SK-N-MC (cell line): ENCODE results near the gene AFMID.

ENCODE experiments used
- DNase-seq: peaks from one replicate; pipeline ENCODE4 v3.0.0-alpha.2; 2011; ENCODE audit warnings: low read depth, low spot score
- H3K27ac ChIP-seq: fragments of 200-600 bp; sonication (generic); 2 replicates; pipeline ENCODE4 v1.5.1; 2016; ENCODE audit warnings: mixed run types
- H3K36me3 ChIP-seq: fragments of 200-600 bp; sonication (generic); 2 replicates; pipeline ENCODE4 v1.6.1; 2017; ENCODE audit warnings: antibody characterized with exemption, low read length, mixed read lengths; ENCODE audit not compliant: insufficient read depth
- H3K4me3 ChIP-seq: fragments of 200-600 bp; sonication (generic); 2 replicates; pipeline ENCODE4 v1.5.1; 2016
- H3K9ac ChIP-seq: fragments of 200-600 bp; sonication (generic); 2 replicates; pipeline ENCODE4 v1.8.0; 2017; ENCODE audit warnings: mixed run types, mixed read lengths; ENCODE audit not compliant: insufficient read length
- H3K9me3 ChIP-seq: fragments of 200-600 bp; sonication (generic); 2 replicates; pipeline ENCODE4 v1.6.1; 2017; ENCODE audit warnings: low read depth, mild to moderate bottlenecking, antibody characterized with exemption, low read length, moderate library complexity, mixed read lengths
- EZH2 ChIP-seq: fragments of 200-600 bp; sonication (generic); IDR thresholded peaks from one replicate; pipeline ENCODE4 v1.6.1; 2017; ENCODE audit warnings: antibody characterized with exemption
- FOXP2 ChIP-seq: optimal IDR thresholded peaks from 2 replicates; pipeline ENCODE3; 2011; ENCODE audit warnings: mild to moderate bottlenecking, moderate library complexity; ENCODE audit not compliant: insufficient read depth; ENCODE audit errors: extremely low read length, control extremely low read depth
- POLR2AphosphoS5 ChIP-seq: IDR thresholded peaks from 2 replicates; pipeline ENCODE4 v1.6.1; 2012; ENCODE audit warnings: mild to moderate bottlenecking, low read depth, low read length, borderline replicate concordance

The AFMID gene

GRCh38 chr17:78242024-78242742, 55.0 kb downstream of the AFMID start:
- no peak overlapping the region for H3K9ac ChIP-seq
- no peak for DNase-seq
- no peak overlapping the region for H3K4me3 ChIP-seq
- H3K27ac ChIP-seq = no peak overlapping the region
- H3K36me3 ChIP-seq = no peaks in the 10 kb centered on the region
- H3K9me3 ChIP-seq = no peaks in the 10 kb centered on the region
- TF ChIP-seq EZH2 = no peak
- no peak for TF ChIP-seq POLR2AphosphoS5
- TF ChIP-seq FOXP2 = no peak

- Histone ChIP-seq H3K9me3 (no peaks in the 10 kb centered on the region), H3K36me3 (no peaks in the 10 kb centered on the region), H3K4me3 (no peak overlapping the region), H3K9ac (no peak overlapping the region), H3K27ac (no peak overlapping the region)
- no peak for DNase-seq
- TF ChIP-seq POLR2AphosphoS5 (no peak), EZH2 (no peak), FOXP2 (no peak)
Measured at GRCh38 chr17:78247304-78247703, 60.1 kb downstream of the AFMID start.

- no peak for DNase-seq
- TF ChIP-seq POLR2AphosphoS5 (no peak), FOXP2 (no peak), EZH2 (no peak)
- H3K9ac ChIP-seq = no peak overlapping the region
- H3K36me3 ChIP-seq = no peaks in the 10 kb centered on the region
- H3K27ac ChIP-seq = no peak overlapping the region
- H3K4me3 ChIP-seq = no peak overlapping the region
- H3K9me3 ChIP-seq = no peaks in the 10 kb centered on the region
Measured at GRCh38 chr17:78248051-78248914, 61.1 kb downstream of the AFMID start.

DNA sequence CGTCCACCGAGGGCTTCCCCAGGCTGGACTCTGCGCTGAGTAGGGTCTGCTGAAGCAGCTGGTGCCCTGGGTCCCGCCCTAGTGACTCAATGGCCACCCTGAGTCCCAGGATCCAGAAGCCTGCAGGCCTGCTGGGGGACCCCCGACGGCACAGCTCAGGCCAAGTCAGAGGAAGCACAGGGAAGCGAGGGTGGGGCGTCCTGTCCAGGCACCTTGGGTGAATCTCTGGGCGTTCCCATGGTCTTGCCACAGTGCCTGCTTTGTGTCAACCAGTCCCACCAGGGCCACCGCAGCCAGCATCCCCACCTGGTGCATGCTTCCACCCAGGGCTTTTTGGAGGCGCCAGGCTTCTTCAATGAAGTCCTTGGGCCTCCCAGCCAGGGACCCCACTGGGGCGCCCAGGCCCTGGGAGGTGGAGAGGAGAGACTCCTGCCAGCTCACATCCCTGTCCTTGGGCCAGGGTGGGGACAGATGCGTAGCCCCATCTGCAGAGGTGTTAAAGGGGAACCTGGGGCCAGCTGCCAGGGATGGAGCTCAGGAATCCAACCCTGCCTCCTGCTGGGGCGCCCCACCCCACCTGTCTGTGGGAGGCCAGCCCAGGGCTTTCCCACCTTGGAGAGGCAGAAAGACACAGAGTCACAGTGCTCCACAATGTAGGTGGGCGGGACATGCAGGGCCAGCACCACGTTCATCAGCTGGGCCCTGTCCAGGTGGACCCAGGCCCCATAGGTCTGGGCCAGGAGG, 62.1 kb downstream of the AFMID start:
- TF ChIP-seq EZH2 = no peak
- TF ChIP-seq POLR2AphosphoS5 = no peak
- TF ChIP-seq FOXP2 = no peak
- no peak overlapping the region for H3K27ac ChIP-seq
- no peak for DNase-seq
- no peaks in the 10 kb centered on the region for H3K36me3 ChIP-seq
- H3K4me3 ChIP-seq = no peak overlapping the region
- no peak overlapping the region for H3K9ac ChIP-seq
- H3K9me3 ChIP-seq = no peaks in the 10 kb centered on the region

GRCh38 chr17:78249818-78250806, 63.0 kb downstream of the AFMID start:
- no peak for TF ChIP-seq POLR2AphosphoS5
- no peak for TF ChIP-seq FOXP2
- no peak for TF ChIP-seq EZH2
- Histone ChIP-seq H3K4me3 (no peak overlapping the region), H3K9me3 (no peaks in the 10 kb centered on the region), H3K9ac (no peak overlapping the region), H3K27ac (no peak overlapping the region), H3K36me3 (no peaks in the 10 kb centered on the region)
- no peak for DNase-seq

DNA sequence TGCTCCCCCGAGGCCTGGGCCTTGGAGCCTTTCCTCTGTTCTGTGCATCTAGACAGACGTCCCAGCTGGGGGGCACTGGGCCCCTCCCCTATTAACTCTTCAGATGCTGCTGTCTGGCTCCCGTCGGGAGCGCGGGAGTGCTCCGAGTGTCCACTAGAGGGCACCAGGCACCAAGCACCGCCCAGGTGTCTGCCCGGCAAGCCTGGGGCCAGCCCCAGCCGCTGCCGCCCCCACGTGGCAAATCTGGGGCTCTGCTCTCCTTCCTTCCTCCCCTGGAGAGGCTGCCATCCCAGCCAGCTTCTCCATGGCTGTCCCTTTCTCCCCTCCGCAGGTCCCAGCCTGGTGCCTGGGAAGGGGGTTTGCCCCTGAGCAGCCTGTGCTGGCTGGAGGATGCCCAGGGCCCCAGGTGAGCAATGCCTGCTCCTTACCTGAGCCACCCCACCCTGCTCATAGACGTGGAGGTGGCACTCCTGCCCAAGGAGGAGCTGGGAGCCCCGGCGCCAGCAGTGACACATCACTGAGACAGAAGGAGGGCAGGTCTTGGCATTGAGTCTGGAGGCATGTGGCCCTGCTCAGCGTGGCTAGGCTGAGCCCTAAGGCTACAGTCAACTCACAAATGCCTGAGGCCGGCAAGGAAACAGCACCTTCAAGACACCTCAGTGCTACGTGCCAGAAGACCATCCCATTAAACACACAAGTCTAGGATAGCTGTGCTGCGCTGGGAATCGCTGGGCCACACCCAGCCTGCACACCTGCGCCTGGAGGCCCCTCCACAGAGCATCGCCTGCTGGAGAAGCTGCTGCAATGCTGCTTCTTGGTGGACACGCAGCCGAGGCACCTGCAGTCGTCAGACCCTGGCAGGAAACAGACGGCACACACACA, 64.0 kb downstream of the AFMID start:
- H3K36me3 ChIP-seq = no peaks in the 10 kb centered on the region
- no peak for DNase-seq
- H3K4me3 ChIP-seq = no peak overlapping the region
- no peaks in the 10 kb centered on the region for H3K9me3 ChIP-seq
- H3K9ac ChIP-seq = no peak overlapping the region
- TF ChIP-seq POLR2AphosphoS5 = no peak
- H3K27ac ChIP-seq = no peak overlapping the region

DNA sequence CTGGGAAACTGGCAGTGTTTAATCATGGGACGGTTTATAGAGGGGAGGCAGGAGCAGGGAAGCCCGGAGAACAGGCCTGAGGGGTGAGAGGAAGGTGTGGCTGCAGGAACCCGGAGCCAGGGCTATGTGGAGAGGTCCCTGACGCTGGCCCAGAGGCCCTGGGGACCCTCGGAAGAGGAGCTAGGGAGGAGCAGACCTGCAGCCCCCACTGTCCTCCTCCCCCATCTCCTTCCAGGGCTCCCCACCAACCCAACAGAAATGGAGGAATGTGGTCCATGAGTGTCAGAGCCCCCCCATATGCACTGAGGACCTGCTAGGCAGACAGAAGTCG, 64.6 kb downstream of the AFMID start:
- no peak for TF ChIP-seq EZH2
- TF ChIP-seq FOXP2 = no peak
- TF ChIP-seq POLR2AphosphoS5 = no peak
- Histone ChIP-seq H3K27ac (no peak overlapping the region), H3K36me3 (no peaks in the 10 kb centered on the region), H3K4me3 (no peak overlapping the region), H3K9me3 (no peaks in the 10 kb centered on the region), H3K9ac (no peak overlapping the region)
- DNase-seq = no peak
